ENCODE measurements around the gene FUZ.

The FUZ gene

DNA sequence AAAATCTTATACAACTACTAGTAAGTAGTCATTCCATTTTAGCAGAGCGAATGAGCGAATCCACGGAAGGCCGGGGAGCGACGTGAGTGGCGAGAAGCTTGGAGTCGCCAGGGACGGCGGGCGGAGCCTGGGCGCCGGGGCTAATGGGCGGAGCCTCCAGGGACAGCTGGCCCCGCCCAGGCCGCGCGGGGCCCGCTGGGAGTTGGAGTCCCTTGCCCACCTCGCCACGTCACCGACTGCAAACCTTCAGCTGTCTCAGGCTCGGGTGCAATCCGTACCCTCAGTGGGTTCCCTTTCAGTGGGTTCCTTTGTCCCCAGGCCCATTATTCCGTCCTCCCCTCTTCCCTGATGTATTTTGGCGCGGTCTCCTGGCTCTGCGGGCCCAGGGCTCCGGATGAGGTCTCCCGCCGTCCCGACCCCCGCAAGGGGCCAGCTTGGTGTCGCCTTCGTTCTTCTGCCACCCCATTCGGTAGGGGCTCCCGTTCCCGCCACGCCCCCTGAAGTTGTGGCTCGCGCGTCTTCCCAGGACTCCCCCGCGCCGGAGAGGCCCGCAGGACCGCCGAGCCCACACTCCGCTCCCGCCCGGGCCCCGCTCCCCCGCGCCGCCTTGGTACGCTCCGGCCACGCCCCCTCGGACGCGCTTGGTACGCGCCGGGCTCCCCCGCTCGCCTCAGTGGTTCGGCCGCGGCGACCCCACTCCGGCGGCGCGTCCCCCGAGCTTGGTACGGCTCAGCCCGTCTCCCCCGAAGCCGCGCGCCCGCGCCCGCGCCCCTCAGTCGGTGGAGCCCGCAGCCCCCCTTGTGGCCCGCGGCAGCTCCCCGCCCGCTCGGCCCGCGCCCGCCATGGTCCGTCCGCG, 37.6 kb upstream of the FUZ start, which contains the start of gene PTOV1:
Gene PTOV1, plus strand, starts transcription at position 673 of the 856 bp plus-strand sequence.
- DNase-seq: peak; percentile 72 to 76 (median 75)

DNA sequence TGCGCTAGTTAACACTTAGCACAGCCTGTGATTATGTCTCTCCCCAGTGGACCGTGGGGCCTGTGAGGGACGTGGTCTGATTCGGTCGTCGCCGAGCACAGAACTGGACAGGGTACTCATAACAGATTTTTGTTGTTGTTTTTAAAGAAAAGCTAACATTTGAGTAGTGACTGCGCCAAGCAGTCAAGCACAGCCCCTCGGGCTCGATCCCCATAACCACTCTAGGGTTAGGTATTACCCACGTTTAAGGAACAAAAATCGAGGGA, 37.1 kb upstream of the FUZ start:
- DNase-seq: no peak

DNA sequence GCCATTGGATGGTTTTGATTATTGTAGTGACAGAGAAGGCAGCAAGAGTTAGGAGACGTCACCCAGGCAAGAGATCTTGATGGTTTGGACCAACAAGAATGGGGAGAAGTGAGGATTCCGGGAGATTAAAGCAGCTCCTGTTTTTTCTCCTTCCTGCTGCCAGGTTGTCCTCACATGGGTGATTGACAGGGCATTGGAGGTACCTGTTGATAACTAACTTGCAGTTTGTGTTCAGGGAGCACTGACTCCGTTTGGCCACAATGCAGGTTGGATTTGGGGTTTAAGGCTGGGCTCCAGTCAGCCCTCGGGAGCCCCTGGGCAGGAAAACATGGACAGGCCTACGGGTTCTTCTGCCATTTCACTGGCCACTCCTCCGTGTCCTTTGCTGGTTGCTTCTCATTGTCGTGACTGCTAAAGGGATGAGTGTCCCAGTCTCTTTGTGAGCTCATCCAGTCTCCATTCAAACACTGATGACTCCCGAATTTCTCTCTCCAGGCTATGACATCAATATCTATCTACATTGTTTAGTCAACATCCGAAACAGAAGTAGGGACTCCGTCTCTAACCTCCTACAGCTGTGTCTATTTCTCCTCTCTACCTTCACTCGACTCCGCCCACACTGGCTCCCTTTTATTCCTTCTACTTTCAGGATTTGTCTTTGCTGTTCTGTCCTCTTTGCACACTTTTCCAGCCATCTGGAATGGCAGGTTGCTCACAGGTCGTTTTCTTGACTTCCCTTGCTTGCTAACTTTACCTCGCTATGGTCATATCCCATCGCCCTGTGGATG, 36.5 kb upstream of the FUZ start:
- DNase-seq: no peak

DNA sequence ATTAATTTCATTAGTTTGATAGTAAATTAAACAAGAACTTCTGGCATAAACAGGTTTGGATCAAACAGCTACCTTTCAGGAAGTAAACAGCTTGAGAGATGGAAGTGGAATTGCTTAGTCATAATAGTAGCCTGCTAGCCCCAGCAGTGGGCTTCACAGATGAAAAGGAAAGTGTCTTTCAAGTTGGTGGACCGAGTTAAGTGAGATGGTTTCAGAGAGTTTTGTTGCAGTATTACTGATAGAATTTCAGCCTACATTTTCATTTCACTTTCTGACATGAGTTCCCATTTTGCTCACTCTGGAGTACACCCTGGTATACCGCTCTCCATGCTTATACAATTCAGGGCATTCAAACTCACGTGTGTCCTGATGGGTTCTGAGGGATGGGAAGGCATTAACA, 35.8 kb upstream of the FUZ start:
- no peak for DNase-seq

DNA sequence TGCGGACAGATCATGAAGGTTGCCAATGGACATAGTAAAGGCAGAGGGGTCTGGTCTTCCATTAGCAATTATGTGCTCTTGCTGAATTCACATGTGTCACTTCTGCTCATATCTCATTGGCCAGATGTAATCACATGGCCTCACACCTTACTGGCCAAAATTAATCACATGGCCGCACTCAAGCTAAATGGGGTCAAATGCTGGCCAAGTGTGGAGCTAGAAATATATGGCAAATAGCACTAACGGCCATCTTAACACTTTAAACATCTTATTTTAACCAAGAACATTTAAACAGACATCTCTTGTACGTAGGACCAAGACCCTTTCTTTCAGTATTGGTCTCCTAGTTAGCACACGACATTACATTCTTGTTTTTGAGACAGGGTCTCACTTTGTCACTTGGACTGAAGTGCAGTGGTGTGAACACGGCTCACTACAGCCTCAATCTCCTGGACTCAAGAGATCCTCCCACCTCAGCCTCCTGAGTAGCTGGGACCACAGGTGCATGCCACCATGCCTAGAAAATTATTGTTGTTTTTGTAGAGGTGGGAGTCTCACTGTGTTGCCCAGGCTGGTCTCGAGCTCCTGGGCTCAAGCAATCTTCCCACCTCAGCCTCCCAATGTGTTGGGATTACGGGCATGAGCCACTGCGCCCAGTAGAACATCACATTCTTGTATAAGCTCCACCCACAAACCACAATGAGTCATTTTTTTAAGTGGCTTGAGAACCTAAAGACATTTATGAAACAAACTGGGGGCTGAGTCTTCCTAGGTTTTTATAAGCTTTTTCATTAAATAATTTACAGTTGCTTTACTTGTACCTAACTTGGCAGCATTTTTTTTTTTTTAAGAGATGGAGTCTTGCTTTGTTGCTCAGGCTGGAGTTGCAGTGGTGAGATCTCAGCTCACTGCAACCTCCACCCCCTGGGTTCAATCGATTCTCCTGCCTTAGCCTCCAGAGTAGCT, 34.9 kb upstream of the FUZ start:
- no peak for DNase-seq

DNA sequence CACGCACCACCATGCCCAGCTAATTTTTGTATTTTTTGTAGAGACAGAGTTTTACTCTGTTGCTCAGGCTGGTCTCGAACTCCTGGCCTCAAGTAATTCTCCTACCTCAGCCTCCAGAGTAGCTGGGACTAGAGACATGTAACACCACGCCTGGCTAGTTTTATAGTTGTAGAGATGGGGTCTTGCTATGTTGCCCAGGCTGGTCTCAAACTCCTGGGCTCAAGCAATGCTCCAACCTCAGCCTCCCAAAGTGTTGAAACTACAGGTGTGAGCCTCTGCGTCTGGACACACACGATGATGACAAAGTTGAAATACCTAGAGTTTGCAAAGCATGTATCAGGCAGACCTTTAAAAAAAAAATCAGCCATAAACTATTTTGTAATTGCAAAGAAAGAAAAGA, 33.3 kb upstream of the FUZ start:
- DNase-seq: no peak

DNA sequence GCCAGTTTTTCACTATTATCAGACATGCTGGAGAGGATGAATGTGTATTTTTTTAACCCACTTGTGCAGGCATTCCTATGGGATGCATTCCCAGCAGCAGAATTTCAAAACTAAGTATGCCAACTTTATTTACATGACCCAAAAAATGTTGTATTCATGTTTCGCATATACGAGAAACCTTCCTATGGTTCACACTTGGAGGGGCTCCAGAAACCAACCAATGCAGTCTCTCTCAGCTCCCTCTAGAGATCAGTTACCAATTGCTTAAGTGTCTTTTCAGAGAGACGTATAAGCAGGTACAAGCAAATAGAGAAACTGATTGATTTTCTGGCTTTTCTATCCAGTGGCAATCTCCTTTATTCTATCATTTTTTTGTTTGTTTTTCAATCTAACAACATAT, 32.3 kb upstream of the FUZ start:
- DNase-seq: no peak

DNA sequence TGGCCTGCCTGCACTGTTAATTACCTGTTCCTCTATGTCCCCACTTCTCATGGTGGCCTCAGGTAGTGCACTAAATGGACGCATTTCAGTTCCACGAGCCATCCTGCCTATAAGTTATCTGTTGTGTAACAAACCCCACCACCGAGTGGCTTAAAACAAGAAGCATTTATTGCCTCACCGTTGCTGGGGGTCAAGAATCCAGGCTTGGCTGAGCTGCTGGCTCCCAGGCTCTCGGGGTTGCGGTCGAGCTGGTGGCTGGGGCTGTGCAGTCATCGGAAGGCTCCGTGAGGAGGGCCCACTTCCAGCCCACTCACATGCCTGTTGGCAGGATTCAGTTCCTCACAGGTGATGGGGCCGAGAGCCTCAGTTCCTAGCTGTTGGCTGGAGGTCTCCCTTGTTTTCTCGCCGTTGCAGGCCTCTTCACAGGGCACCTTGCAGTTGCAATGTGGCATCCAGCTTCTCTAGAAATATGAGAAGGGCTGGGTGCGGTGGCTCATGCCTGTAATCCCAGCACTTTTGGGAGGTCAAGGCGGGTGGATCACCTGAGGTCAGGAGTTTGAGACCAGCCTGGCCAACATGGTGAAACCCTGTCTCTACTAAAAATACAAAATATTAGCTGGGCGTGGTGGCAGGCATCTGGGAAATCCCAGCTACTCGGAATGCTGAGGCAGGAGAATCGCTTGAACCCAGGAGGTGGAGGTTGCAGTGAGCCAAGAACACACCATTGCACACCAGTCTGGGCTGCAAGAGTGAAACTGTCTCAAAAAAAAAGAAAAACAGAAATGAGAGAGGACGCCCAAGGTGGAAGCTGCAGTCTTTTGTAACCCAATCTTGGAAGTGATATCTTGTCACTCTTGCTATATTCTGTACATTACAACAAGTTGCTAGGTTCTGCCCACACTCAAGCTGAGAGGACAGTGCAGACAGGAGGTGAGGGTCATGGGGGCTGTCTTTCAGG, 31.3 kb upstream of the FUZ start:
- no peak for DNase-seq

DNA sequence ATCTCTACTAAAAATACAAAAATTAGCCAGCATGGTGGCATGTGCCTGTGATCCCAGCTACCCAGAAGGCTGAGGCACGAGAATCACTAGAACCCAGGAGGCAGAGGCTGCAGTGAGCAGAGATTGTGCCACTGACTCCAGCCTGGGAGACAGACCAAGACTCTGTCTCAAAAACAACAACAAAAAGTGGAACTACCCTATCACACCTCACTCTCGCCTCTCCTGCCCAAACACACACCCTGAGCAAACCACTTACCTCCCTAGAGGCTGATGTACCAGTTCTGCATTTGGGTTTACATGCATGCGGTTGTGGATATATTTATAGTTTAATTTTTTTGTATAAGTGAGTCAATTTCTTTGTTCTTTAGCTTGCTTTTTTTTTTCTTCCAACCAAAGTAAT, 30.2 kb upstream of the FUZ start:
- no peak for DNase-seq

DNA sequence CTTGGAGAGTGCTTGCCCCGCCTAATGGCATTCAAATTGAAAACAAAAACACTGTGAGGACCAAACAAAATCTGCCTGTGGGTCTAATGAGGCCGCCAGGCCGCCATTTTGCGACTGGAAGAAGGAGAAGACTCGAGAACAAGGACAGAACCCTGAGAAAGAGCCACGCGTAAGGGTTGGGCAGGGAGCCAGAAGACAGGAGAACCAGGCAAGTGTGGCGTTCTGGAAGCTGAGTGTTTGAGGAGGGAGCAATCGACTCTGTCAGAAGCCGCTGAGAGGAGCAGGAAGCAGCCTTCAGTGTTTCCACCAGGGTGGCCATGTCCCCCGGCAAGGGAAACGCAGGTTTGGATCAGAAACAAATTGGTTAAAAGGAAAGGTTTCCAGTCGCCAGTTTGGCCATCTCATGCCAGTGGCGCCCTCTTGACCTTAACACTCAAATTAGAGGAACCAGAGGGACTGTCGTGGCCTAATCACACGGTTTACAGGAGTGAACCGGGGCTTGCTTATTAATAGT, 27.7 kb upstream of the FUZ start:
- no peak for DNase-seq

DNA sequence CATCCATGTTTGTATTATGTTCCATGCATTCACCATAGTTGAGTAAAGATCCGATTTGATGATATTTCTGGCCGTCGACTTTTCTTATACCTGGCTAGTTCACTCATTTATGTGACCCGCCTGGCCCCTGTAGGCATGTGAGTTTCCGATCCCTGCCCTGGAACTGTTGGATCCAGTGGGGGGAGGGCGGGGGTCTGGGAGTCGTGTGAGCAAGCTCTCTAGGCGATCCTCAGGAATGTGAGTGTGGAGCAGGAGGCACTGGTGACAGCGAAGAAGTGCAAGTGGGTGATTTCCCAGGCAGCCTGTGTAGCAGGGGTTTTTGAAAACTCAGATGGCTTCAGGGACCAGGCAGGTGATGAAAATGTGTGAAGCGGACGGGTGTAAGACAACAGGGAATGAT, 27.2 kb upstream of the FUZ start:
- no peak for DNase-seq

DNA sequence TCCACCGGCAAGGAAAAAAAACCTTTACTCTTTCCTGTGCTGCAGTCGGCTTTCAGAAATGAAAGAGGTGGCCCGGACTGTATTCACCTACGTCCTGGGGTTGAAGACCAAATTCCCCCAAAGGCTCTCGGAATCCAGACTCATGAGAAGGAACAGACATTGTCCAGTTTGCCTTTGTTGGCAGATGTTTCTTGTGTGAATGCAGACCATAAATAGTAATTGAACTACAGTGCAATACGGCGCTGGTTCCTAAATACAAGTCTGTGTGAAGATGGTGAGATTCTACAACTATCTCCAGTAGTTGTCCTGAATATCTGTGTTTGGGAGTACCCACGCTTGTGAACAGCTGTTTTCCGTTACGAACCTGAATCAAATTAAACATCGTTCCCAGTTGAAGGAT, 26.6 kb upstream of the FUZ start:
- no peak for DNase-seq

DNA sequence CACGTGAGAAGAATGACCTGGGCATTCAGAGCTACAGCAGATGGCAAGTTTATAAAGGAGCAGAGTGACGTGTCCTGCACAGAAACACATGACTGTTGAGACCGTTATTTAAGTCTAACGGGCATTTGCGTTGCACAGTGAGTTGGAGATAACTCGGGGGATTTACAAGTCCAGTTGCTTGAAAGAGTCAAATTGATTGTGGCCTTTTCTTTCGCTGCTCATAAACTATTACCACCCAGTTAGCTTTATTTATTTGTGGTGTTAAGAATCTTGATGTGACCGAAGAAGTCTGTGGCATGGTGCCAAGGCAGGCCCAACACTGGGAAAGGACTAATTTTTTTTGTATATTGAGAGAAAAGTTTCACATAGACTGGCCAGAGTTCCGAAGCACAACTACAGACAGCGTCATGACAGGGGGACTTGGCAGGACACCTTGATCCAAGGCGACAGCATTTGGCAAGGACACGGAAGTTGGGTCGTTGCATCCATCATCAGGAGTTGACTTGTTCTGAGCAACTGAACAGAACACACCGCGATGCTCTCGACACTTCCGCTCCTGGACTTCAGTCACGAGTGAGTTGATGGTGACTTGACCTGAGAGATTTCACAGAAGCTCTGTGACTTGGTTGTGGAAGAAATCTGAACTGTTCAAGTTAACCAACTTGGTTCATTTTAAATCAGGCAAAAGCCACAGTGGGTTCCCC, 25.9 kb upstream of the FUZ start:
- DNase-seq: no peak

DNA sequence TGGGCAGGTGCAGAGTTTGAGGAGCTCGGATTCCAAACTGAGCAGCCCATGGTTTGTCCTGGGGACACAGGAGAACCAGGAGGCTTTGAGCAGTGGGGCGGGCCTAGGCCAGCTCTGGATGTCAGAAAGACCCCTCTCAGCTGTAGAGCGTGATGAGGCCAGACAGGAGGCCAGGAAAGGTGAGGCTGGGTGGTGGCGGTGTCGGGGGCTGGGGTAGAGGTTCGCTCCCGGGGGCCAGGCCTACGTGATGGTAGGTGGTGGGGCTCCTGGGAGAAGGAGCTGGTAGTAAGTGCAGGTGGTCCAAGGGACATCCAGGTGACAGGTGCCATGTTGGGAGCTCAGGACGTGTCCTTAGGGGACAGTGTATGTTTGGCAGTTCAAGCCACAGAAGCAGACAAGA, 24.3 kb upstream of the FUZ start:
- no peak for DNase-seq

DNA sequence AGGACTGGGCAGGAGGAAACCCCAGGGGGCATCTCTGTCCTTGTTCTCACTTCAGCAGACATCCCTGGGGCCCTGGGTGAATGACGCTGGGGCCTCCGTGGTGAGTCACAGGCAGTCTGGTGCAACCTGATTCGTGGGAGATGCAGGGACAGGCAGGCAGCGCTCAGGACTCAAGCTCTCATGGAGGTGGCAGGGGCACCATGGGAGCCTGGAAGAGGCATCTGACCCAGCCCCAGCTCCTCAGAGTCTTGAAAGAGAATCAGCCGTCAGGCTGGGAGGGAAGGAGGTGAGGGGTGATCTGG, 23.9 kb upstream of the FUZ start:
- no peak for DNase-seq

DNA sequence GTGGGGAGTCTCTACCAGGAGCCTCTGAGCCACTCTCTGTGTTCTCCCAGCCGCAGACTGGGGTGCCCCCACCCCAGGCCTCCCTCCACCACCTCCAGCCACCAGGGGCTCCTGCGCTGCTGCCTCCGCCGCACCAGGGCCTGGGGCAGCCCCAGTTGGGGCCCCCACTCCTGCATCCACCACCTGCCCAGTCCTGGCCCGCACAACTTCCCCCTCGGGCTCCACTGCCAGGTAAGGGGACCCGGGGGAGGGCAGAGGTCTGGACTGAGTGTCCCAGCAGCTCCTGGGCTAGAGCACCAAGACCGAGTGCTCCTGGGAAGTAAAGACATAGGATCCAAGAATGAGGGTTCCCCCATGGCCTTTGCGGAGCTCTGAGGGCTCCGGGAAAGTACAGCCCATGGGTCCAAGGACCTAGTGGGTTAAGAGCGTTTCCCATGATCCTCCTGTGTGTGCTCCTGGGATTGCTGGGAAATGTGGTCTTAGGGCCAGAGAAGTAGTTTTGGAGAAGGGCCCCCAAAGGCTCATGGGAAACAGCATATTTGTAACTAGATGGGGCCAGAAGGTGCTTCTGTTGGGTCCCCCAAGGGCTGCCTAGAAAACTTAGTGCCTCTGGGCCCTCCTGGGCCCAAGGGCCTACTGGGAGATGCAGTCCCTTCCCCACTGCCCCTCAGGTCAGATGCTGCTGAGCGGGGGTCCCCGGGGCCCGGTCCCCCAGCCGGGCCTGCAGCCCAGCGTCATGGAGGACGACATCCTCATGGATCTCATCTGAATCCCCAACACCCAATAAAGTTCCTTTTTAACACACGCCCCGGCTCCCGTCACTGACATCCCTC, 23.3 kb upstream of the FUZ start:
- DNase-seq: no peak

DNA sequence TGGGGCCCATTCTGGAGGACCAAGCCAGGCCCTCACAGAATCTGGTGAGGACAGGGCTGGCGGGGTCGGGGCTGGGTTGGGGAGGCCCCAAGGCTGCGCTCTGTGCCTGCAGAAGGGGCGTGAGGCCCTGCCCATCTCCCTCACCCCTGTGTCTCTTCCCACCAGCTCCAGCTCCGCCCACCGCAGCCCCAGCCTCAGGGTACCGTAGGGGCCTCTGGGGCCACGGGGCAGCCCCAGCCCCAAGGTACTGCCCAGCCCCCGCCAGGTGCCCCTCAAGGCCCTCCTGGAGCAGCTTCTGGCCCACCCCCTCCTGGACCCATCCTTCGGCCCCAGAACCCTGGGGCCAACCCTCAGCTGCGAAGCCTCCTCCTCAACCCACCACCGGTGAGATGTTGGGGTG, 22.5 kb upstream of the FUZ start:
- DNase-seq: no peak

DNA sequence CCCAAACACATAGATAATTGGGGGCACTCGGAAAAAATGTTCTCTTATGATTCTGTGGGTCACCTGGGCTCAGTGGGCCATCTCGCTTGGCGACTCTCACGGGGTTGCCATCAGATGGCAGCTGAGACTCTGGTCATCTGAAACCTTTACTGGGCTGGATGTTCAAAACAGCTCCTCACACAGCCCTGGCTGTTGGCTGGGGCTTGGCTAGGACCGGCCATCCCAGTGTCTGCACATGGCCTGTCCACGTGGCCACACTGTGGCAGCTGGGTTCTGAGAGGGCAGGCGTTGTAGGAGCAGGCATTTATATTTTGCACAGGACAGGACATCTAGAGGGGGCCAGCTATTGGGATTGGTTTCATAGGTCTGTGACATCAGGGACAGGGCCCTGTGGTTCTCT, 20.5 kb upstream of the FUZ start:
- no peak for DNase-seq

DNA sequence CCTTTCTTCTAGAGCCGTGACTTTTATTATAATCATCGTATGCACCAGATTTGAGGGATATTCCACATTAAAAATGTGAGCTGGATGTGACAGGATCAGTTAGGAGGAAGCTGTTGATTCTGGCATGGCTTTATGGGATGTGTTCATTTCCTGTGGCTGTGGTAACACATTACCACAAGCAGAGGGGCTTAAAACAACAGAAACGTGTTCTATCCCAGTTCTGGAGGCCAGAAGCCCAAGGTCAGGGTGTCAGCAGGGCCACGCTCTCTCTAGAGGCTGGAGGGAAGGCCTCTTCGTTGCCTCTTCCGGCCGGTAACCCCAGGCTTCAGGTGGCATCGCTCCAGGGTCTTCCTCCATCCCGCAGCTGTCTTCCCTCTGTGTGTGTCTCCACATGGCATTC, 19.5 kb upstream of the FUZ start:
- no peak for DNase-seq

DNA sequence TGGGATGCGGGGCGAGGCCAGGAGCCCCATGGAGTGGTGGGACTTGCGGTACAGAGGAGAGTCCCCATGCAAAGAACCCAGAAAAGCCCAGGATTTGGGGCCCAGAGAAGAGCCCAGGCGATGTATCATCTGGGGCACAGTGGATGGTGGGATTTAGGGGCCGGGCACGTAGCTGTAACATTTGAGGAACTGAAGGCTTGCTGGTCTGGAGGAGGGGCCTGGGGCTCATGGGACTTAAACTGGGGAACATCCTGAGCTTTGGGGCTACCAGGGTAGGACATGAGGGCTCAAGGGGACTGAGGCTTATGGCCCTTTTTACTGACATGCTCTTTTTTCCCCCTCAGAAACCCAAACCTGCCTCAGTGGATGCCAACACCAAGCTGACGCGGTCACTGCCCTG, 18.5 kb upstream of the FUZ start:
- no peak for DNase-seq

DNA sequence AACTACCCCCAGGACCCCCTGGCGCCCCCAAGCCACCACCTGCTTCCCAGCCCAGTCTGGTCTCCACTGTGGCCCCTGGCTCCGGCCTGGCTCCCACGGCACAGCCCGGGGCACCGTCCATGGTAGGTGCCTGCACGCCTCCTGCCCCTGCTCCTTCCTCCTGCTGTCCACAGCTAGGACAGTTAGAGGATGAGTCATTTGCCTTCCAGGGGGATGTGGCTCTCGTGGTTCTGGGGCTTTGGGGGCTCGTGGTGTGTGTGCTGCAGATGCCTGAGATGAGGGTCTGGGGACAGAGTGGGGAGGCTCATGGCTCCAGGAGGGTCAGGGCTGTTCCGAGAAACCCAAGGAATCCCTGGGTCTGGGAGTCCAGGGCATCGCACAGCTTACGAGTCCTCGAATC, 17.7 kb upstream of the FUZ start:
- DNase-seq: no peak
